GM23338 (cell line): ENCODE measurements around the gene VAMP2. TPM values are rescaled to one million over a fixed set of nuclear protein-coding genes. Genes with fewer than 3 reads are reported as not detected.

Source experiments
- ATAC-seq: fragments of 200-7000 bp; cut with Tn5 transposase; 3 replicates; pipeline ENCODE4 v1.9.1; 2020
- DNase-seq: peaks from one replicate; pipeline ENCODE4 v3.0.0-alpha.2; 2015; ENCODE audit warnings: low spot score
- H2AFZ ChIP-seq: fragments of 200-600 bp; sonication (generic); 2 replicates; pipeline ENCODE4 v1.8.0; 2016; ENCODE audit warnings: antibody characterized with exemption, mild to moderate bottlenecking, moderate library complexity
- H3F3A ChIP-seq: fragments of 200-600 bp; sonication (generic); replicated peaks from 2 replicates; pipeline ENCODE4 v1.8.0; 2017; ENCODE audit warnings: antibody characterized with exemption, mixed run types, low read depth
- H3K27ac ChIP-seq: fragments of 200-600 bp; sonication (generic); 2 replicates; pipeline ENCODE4 v1.6.1; 2016; ENCODE audit warnings: low read depth
- H3K27me3 ChIP-seq: fragments of 200-600 bp; sonication (generic); 2 replicates; pipeline ENCODE4 v1.8.0; 2016; ENCODE audit warnings: mild to moderate bottlenecking, mixed run types, moderate library complexity; ENCODE audit not compliant: insufficient read depth
- H3K36me3 ChIP-seq: fragments of 200-600 bp; sonication (generic); 2 replicates; pipeline ENCODE4 v1.8.0; 2016; ENCODE audit warnings: mild to moderate bottlenecking; ENCODE audit not compliant: insufficient read depth
- H3K4me1 ChIP-seq: fragments of 200-600 bp; sonication (generic); 2 replicates; pipeline ENCODE4 v1.8.0; 2016; ENCODE audit warnings: mild to moderate bottlenecking, moderate library complexity; ENCODE audit not compliant: insufficient read depth
- H3K4me2 ChIP-seq: fragments of 200-600 bp; sonication (generic); 2 replicates; pipeline ENCODE4 v1.7.1; 2017; ENCODE audit warnings: mixed run types
- H3K4me3 ChIP-seq: fragments of 200-600 bp; sonication (generic); 2 replicates; pipeline ENCODE4 v1.6.1; 2016; ENCODE audit warnings: mixed run types
- H3K79me2 ChIP-seq: fragments of 200-600 bp; sonication (generic); replicated peaks from 2 replicates; pipeline ENCODE4 v1.8.0; 2017; ENCODE audit warnings: mild to moderate bottlenecking; ENCODE audit not compliant: insufficient read depth
- H3K9me2 ChIP-seq: fragments of 200-600 bp; sonication (generic); 2 replicates; pipeline ENCODE4 v1.8.0; 2017; ENCODE audit not compliant: insufficient read depth
- H4K20me1 ChIP-seq: fragments of 200-600 bp; sonication (generic); replicated peaks from 2 replicates; pipeline ENCODE4 v1.8.0; 2017; ENCODE audit warnings: mild to moderate bottlenecking; ENCODE audit not compliant: insufficient read depth
- H3K27ac Mint-ChIP-seq: 2 replicates; pipeline ENCODE4 v1.8.0; 2020; ENCODE audit warnings: inconsistent platforms, mild to moderate bottlenecking, moderate library complexity, mixed read lengths
- H3K27me3 Mint-ChIP-seq: 3 replicates; pipeline ENCODE4 v1.8.0; 2022; ENCODE audit warnings: low read depth, mild to moderate bottlenecking, moderate library complexity, mixed read lengths, inconsistent platforms; ENCODE audit not compliant: insufficient read depth, poor library complexity
- H3K36me3 Mint-ChIP-seq: 3 replicates; pipeline ENCODE4 v1.8.0; 2021; ENCODE audit warnings: low read depth, mild to moderate bottlenecking, inconsistent platforms, moderate library complexity, mixed read lengths
- H3K4me1 Mint-ChIP-seq: 3 replicates; pipeline ENCODE4 v1.8.0; 2020; ENCODE audit warnings: mild to moderate bottlenecking, inconsistent platforms, mixed read lengths
- H3K4me3 Mint-ChIP-seq: 3 replicates; pipeline ENCODE4 v1.8.0; 2021; ENCODE audit warnings: moderate library complexity, mild to moderate bottlenecking, inconsistent platforms, mixed read lengths
- H3K9me3 Mint-ChIP-seq: 3 replicates; pipeline ENCODE4 v1.8.0; 2020; ENCODE audit warnings: moderate library complexity, mild to moderate bottlenecking, inconsistent platforms, mixed read lengths
- CREB1 ChIP-seq: fragments of 250-450 bp; sonication (Bioruptor Pico); IDR thresholded peaks from 2 replicates; pipeline ENCODE4 v1.5.0; 2020; ENCODE audit warnings: low read depth, mild to moderate bottlenecking, moderate library complexity
- EZH2 ChIP-seq: fragments of 200-600 bp; sonication (generic); IDR thresholded peaks from one replicate; pipeline ENCODE4 v1.8.0; 2017; ENCODE audit warnings: antibody characterized with exemption, mild to moderate bottlenecking, low read depth; ENCODE audit not compliant: unreplicated experiment
- JUNB ChIP-seq: IDR thresholded peaks from one replicate; pipeline ENCODE4 v1.6.1; 2016; ENCODE audit warnings: antibody characterized with exemption; ENCODE audit not compliant: unreplicated experiment
- ZNF114 ChIP-seq: fragments of 250-450 bp; sonication (Bioruptor Pico); IDR thresholded peaks from 2 replicates; pipeline ENCODE4 v1.5.0; 2020; ENCODE audit warnings: mild to moderate bottlenecking, moderate library complexity
- polyA plus RNA-seq: library from polyadenylated mRNA; unstranded; fragments of >200 nt; fragmentation: Nextera tagmentation; extraction: Ambion mirVana; gene quantifications from 2 replicates; pipeline ENCODE4 v1.2.1, GENCODE V29; 2016
- total RNA-seq: library from RNA; depleted of rRNA; stranded (reverse); fragments of >200 nt; shearing (Covaris generic); gene quantifications from 2 replicates; pipeline ENCODE4 v1.2.3, GENCODE V29; 2014

Gene VAMP2
- total and polyA plus RNA-seq, 2 experiments from 2014 or later, result 6.9 to 32.3 TPM

GRCh38 chr17:8128125-8128784 lies 34.5 kb downstream of the VAMP2 start:
- peaks cover 74% of the 10 kb centered on the region for H3K27me3 Mint-ChIP-seq
- H3K9me3 Mint-ChIP-seq, result peaks cover 7% of the 10 kb centered on the region; the same call in 2 of the 3 replicates
- Histone ChIP-seq H2AFZ (no peak overlapping the region), H3K27me3 (peaks cover 81% of the 10 kb centered on the region), H3K4me1 (peaks cover 27% of the 10 kb centered on the region), H3K4me3 (no peak overlapping the region), H3K4me2 (no peak overlapping the region), H3K79me2 (no peaks in the 10 kb centered on the region), H3F3A (peaks cover 18% of the 10 kb centered on the region), H3K27ac (no peak overlapping the region), H3K36me3 (no peaks in the 10 kb centered on the region), H3K9me2 (no peaks in the 10 kb centered on the region), H4K20me1 (peaks cover 6% of the 10 kb centered on the region; the same call in 1 of the 2 replicates)
- no peak overlapping the region for H3K27ac Mint-ChIP-seq
- ATAC-seq (no peak), DNase-seq (no peak)
- H3K36me3 Mint-ChIP-seq, result no peaks in the 10 kb centered on the region; the same call in 1 of the 3 replicates
- H3K4me3 Mint-ChIP-seq, result no peak overlapping the region
- no peak for TF ChIP-seq CREB1 (CRISPR knock-in tag)
- TF ChIP-seq EZH2, result no peak
- peaks cover 25% of the 10 kb centered on the region for H3K4me1 Mint-ChIP-seq

- peaks cover 29% of the 10 kb centered on the region for H3K4me1 Mint-ChIP-seq
- Histone ChIP-seq H3K4me2 (peak overlapping the region; percentile 95), H3K36me3 (no peaks in the 10 kb centered on the region), H2AFZ (peak overlapping the region; percentile 100), H3K27me3 (peaks cover 93% of the 10 kb centered on the region), H3K4me3 (peak overlapping the region; percentile 66), H4K20me1 (peaks cover 6% of the 10 kb centered on the region; the same call in 1 of the 2 replicates), H3K27ac (no peak overlapping the region), H3K79me2 (no peaks in the 10 kb centered on the region), H3K4me1 (peaks cover 26% of the 10 kb centered on the region), H3K9me2 (no peaks in the 10 kb centered on the region), H3F3A (peaks cover 18% of the 10 kb centered on the region)
- ATAC-seq, result peak; percentile 13
- peak overlapping the region; percentile 85 for H3K4me3 Mint-ChIP-seq
- TF ChIP-seq ZNF114 (no peak), EZH2 (peak; percentile 53)
- peak; percentile 69 for DNase-seq
- H3K27ac Mint-ChIP-seq, result no peak overlapping the region
- no peaks in the 10 kb centered on the region; the same call in 1 of the 3 replicates for H3K36me3 Mint-ChIP-seq
- H3K9me3 Mint-ChIP-seq, result peaks cover 7% of the 10 kb centered on the region; the same call in 2 of the 3 replicates
- H3K27me3 Mint-ChIP-seq, result peaks cover 79% of the 10 kb centered on the region
Observed at GRCh38 chr17:8126491-8127066, 36.2 kb downstream of the VAMP2 start.

- no peak overlapping the region for H3K27ac Mint-ChIP-seq
- H3K9me2 ChIP-seq, result no peaks in the 10 kb centered on the region
- H3K36me3 ChIP-seq, result no peaks in the 10 kb centered on the region
- no peaks in the 10 kb centered on the region for H3K79me2 ChIP-seq
- H3K36me3 Mint-ChIP-seq, result no peaks in the 10 kb centered on the region; the same call in 1 of the 3 replicates
- H3K4me1 ChIP-seq, result peaks cover 26% of the 10 kb centered on the region
- peak overlapping the region; percentile 83 for H3K4me3 Mint-ChIP-seq
- H3K27me3 Mint-ChIP-seq, result peaks cover 81% of the 10 kb centered on the region
- TF ChIP-seq EZH2, result peak; percentile 45
- no peak for TF ChIP-seq JUNB
- ATAC-seq (no peak; the same call in 2 of the 3 replicates), DNase-seq (peak; percentile 75)
- H3K27ac ChIP-seq, result no peak overlapping the region
- H2AFZ ChIP-seq, result peak overlapping the region; percentile 100
- peak overlapping the region; percentile 66 for H3K4me3 ChIP-seq
- H3K4me2 ChIP-seq, result peak overlapping the region; percentile 94
- H3F3A ChIP-seq, result peaks cover 18% of the 10 kb centered on the region
- H3K9me3 Mint-ChIP-seq, result peaks cover 7% of the 10 kb centered on the region; the same call in 2 of the 3 replicates
- H3K27me3 ChIP-seq, result peaks cover 88% of the 10 kb centered on the region
- peaks cover 30% of the 10 kb centered on the region for H3K4me1 Mint-ChIP-seq
- H4K20me1 ChIP-seq, result peaks cover 6% of the 10 kb centered on the region; the same call in 1 of the 2 replicates
Observed at GRCh38 chr17:8125947-8126490, 36.7 kb downstream of the VAMP2 start.
